C4-2B (cell line): ENCODE data around the gene CYREN.
"Not testable (repeated sequence)": the region's sequence is repeated elsewhere in the genome, so short reads cannot be mapped to it uniquely, and the experiment has no call there.

Experiments used
- ZFX ChIP-seq: fragments of 450-650 bp; IDR thresholded peaks from 2 replicates; pipeline ENCODE4 v1.6.1; 2017
- TF ChIP-seq, protein P1 (sequence below): fragments of 450-650 bp; conservative IDR thresholded peaks from 2 replicates; pipeline ENCODE4 v1.5.1; 2017; ENCODE audit warnings: mild to moderate bottlenecking

GRCh38 chr7:135170998-135171481, 533 bp upstream of the CYREN start:
- TF ChIP-seq, protein P1, sequence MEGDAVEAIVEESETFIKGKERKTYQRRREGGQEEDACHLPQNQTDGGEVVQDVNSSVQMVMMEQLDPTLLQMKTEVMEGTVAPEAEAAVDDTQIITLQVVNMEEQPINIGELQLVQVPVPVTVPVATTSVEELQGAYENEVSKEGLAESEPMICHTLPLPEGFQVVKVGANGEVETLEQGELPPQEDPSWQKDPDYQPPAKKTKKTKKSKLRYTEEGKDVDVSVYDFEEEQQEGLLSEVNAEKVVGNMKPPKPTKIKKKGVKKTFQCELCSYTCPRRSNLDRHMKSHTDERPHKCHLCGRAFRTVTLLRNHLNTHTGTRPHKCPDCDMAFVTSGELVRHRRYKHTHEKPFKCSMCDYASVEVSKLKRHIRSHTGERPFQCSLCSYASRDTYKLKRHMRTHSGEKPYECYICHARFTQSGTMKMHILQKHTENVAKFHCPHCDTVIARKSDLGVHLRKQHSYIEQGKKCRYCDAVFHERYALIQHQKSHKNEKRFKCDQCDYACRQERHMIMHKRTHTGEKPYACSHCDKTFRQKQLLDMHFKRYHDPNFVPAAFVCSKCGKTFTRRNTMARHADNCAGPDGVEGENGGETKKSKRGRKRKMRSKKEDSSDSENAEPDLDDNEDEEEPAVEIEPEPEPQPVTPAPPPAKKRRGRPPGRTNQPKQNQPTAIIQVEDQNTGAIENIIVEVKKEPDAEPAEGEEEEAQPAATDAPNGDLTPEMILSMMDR, result peak; percentile 16
- not testable (repeated sequence) for TF ChIP-seq ZFX
